ENCODE measurements around the gene PLCZ1. TPM values are rescaled to one million over a fixed set of nuclear protein-coding genes. Genes with fewer than 3 reads are reported as not detected.
"Not testable (repeated sequence)": the region's sequence is repeated elsewhere in the genome, so short reads cannot be mapped to it uniquely, and the experiment has no call there.

Gene PLCZ1, protein sequence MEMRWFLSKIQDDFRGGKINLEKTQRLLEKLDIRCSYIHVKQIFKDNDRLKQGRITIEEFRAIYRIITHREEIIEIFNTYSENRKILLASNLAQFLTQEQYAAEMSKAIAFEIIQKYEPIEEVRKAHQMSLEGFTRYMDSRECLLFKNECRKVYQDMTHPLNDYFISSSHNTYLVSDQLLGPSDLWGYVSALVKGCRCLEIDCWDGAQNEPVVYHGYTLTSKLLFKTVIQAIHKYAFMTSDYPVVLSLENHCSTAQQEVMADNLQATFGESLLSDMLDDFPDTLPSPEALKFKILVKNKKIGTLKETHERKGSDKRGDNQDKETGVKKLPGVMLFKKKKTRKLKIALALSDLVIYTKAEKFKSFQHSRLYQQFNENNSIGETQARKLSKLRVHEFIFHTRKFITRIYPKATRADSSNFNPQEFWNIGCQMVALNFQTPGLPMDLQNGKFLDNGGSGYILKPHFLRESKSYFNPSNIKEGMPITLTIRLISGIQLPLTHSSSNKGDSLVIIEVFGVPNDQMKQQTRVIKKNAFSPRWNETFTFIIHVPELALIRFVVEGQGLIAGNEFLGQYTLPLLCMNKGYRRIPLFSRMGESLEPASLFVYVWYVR
- under 1 TPM in 1 of 4 donors, not detected in 3; 0.09 TPM for polyA plus RNA-seq
- long read RNA-seq, donor 1: 0 reads
- long read RNA-seq, donor 2: 0 reads
- long read RNA-seq, donor 3: 0 reads
- long read RNA-seq, donor 4: 0 reads
- long read RNA-seq, donor 5: 0 reads
- long read RNA-seq, donor 6: 0 reads
- long read RNA-seq, donor 7: 0 reads
- long read RNA-seq, donor 8: 0 reads
- long read RNA-seq, donor 9: 0 reads
- long read RNA-seq, donor 10: 0 reads

DNA sequence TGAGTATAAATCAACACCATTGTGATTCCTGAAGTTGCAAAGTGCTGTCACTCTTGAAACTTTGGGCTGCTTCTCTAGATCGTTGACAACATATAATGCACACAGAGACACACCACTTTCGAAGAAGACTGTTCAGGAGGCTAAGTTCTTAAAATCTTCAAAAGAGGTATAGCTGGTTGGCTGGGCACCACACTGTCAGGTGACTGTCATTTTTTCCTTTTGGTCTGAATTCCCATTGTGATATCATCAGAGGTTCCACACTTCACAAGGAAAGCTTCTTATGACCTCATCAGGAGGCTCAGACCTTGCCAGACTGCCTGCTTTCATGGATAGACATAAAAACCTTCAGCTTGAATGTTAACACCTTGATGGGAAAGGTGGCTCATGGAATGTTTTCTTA, at the start of gene PLCZ1, which contains the start of gene CAPZA3:
PLCZ1 (minus strand) TSS at position 194 of the 400 bp plus-strand sequence. CDS start 641 bp downstream, outside the sequence.
CAPZA3 (plus strand) TSS at position 301 of the 400 bp plus-strand sequence. CDS start 150 bp downstream, outside the sequence.
- H3K27me3 ChIP-seq (ENCODE audit: control insufficient read depth in 3 of 3, insufficient read depth in 3 of 3, low read length in 3 of 3): no peaks in the 10 kb centered on the region
- FAIRE-seq (no peak), DNase-seq (no peak)
- H3K36me3 ChIP-seq (ENCODE audit: control insufficient read depth in 3 of 3, insufficient read depth in 2 of 3, low read depth in 1 of 3, low read length in 3 of 3): no peaks in the 10 kb centered on the region
- H3K9me3 ChIP-seq (ENCODE audit: control insufficient read depth in 2 of 2, insufficient read depth in 1 of 2, low read depth in 1 of 2, low read length in 1 of 2): peaks cover 0 to 12% of the 10 kb centered on the region in 2 donors
- H3K4me1 ChIP-seq (ENCODE audit: control insufficient read depth in 3 of 3, insufficient read depth in 2 of 3, low read depth in 1 of 3, low read length in 2 of 3): no peaks in the 10 kb centered on the region
- 58 to 83% (median 77%) methylated on average over 2 of the region's 2 CpGs for WGBS, 3 donors
- no peak within 1 kb of the TSS for H3K4me3 ChIP-seq (ENCODE audit: low read depth in 1 of 3, low read length in 3 of 3)
- no peak within 1 kb of the TSS for H3K27ac ChIP-seq (ENCODE audit: low read depth in 1 of 3, low read length in 2 of 3)

DNA sequence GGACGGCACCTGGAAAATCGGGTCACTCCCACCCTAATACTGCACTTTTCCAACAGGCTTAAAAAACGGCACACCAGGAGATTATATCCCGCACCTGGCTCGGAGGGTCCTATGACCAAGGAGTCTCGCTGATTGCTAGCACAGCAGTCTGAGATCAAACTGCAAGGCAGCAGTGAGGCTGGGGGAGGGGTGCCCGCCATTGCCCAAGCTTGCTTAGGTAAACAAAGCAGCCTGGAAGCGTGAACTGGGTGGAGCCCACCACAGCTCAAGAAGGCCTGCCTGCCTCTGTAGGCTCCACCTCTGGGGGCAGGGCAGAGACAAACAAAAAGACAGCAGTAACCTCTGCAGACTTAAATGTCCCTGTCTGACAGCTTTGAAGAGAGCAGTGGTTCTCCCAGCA, 47.7 kb upstream of the PLCZ1 start:
- H3K9me3 ChIP-seq (ENCODE audit: control insufficient read depth in 2 of 2, insufficient read depth in 1 of 2, low read depth in 1 of 2, low read length in 1 of 2): peaks cover 0 to 10% of the 10 kb centered on the region in 2 donors
- H3K4me1 ChIP-seq (ENCODE audit: control insufficient read depth in 3 of 3, insufficient read depth in 2 of 3, low read depth in 1 of 3, low read length in 2 of 3); DNase-seq; H3K27me3 ChIP-seq (ENCODE audit: control insufficient read depth in 3 of 3, insufficient read depth in 3 of 3, low read length in 3 of 3); H3K36me3 ChIP-seq (ENCODE audit: control insufficient read depth in 3 of 3, insufficient read depth in 2 of 3, low read depth in 1 of 3, low read length in 3 of 3); H3K27ac ChIP-seq (ENCODE audit: low read depth in 1 of 3, low read length in 2 of 3); FAIRE-seq; H3K4me3 ChIP-seq (ENCODE audit: low read depth in 1 of 3, low read length in 3 of 3): not testable (repeated sequence)
- WGBS, 3 donors: 87 to 96% (median 92%) methylated on average over 8 of the region's 8 CpGs

DNA sequence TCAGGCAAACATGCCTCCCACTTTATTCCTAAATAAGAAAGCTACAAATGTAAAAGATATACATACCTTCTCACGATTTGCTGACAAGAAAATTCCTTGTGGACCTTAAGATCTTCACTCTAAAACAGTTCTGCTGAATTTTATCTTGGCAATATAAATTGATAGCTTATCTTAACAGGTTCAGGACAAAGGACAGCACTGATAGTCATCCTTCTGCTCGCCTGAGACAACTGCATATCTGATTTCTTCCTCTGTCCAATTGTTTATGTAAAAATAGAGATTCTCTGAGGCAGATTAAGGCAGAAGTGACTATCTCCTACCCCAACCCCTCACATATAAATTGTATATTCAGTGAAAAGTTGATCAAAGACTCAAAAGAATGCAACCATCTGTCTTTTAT, 45.0 kb upstream of the PLCZ1 start:
- no peaks in the 10 kb centered on the region for H3K36me3 ChIP-seq (ENCODE audit: control insufficient read depth in 3 of 3, insufficient read depth in 2 of 3, low read depth in 1 of 3, low read length in 3 of 3)
- WGBS, 3 donors: 5 to 44% (median 17%) methylated on average over 2 of the region's 2 CpGs
- H3K27ac ChIP-seq (ENCODE audit: low read depth in 1 of 3, low read length in 2 of 3): no peak overlapping the region
- FAIRE-seq (no peak), DNase-seq (no peak)
- no peaks in the 10 kb centered on the region for H3K4me1 ChIP-seq (ENCODE audit: control insufficient read depth in 3 of 3, insufficient read depth in 2 of 3, low read depth in 1 of 3, low read length in 2 of 3)
- H3K4me3 ChIP-seq (ENCODE audit: low read depth in 1 of 3, low read length in 3 of 3): no peak overlapping the region
- H3K9me3 ChIP-seq (ENCODE audit: control insufficient read depth in 2 of 2, insufficient read depth in 1 of 2, low read depth in 1 of 2, low read length in 1 of 2): peaks cover 0 to 10% of the 10 kb centered on the region in 2 donors
- H3K27me3 ChIP-seq (ENCODE audit: control insufficient read depth in 3 of 3, insufficient read depth in 3 of 3, low read length in 3 of 3): no peaks in the 10 kb centered on the region

DNA sequence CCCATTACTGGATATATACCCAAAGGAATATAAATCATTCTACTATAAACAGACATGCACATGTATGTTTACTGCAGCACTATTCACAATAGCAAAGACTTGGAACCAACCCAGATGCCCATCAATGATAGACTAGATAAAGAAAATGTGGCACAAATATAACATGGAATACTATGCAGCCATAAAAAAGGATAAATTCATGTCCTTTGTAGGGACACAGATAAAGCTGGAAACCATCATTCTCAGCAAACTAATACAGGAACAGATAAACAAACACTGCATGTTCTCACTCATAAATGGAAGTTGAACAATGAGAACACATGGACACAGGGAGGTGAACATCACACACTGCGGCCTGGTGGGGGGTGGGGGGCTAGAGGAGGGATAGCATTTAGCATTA, 28.7 kb upstream of the PLCZ1 start:
- not testable (repeated sequence) for FAIRE-seq

DNA sequence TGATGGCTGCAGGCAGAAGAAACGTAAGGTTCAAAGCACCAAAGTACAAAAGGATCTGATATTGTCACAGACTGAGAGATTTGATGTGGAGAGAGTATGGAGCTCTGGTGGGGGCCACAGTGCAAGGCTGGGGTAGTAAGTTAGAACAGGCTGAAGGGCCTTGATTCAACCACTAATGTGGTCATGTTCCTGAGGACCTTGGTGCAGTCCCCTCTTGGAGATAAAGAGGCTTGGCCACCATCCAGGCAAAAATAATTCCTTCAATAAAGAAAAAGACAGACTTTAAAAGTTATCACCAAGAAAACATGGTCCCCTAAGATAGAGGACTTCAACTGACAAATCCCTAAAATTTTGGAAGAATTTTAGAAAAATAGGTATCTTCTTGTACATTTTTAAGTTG, 17.5 kb upstream of the PLCZ1 start:
- FAIRE-seq: no peak
- WGBS, 3 donors: 68 to 82% (median 79%) methylated on average over 1 of the region's 1 CpG
- H3K9me3 ChIP-seq (ENCODE audit: control insufficient read depth in 2 of 2, insufficient read depth in 1 of 2, low read depth in 1 of 2, low read length in 1 of 2): no peaks in the 10 kb centered on the region
- no peaks in the 10 kb centered on the region for H3K27me3 ChIP-seq (ENCODE audit: control insufficient read depth in 3 of 3, insufficient read depth in 3 of 3, low read length in 3 of 3)
- H3K4me1 ChIP-seq (ENCODE audit: control insufficient read depth in 3 of 3, insufficient read depth in 2 of 3, low read depth in 1 of 3, low read length in 2 of 3): no peaks in the 10 kb centered on the region
- no peak for DNase-seq
- H3K36me3 ChIP-seq (ENCODE audit: control insufficient read depth in 3 of 3, insufficient read depth in 2 of 3, low read depth in 1 of 3, low read length in 3 of 3): no peaks in the 10 kb centered on the region
- no peak overlapping the region for H3K4me3 ChIP-seq (ENCODE audit: low read depth in 1 of 3, low read length in 3 of 3)
- H3K27ac ChIP-seq (ENCODE audit: low read depth in 1 of 3, low read length in 2 of 3): no peak overlapping the region

More for the DNA sequence above, 28.7 kb upstream of the PLCZ1 start:
- not testable (repeated sequence) for H3K27me3 ChIP-seq (ENCODE audit: control insufficient read depth in 3 of 3, insufficient read depth in 3 of 3, low read length in 3 of 3); H3K9me3 ChIP-seq (ENCODE audit: control insufficient read depth in 2 of 2, insufficient read depth in 1 of 2, low read depth in 1 of 2, low read length in 1 of 2); H3K4me3 ChIP-seq (ENCODE audit: low read depth in 1 of 3, low read length in 3 of 3); H3K4me1 ChIP-seq (ENCODE audit: control insufficient read depth in 3 of 3, insufficient read depth in 2 of 3, low read depth in 1 of 3, low read length in 2 of 3); H3K36me3 ChIP-seq (ENCODE audit: control insufficient read depth in 3 of 3, insufficient read depth in 2 of 3, low read depth in 1 of 3, low read length in 3 of 3); DNase-seq; H3K27ac ChIP-seq (ENCODE audit: low read depth in 1 of 3, low read length in 2 of 3)
- 68 to 90% (median 70%) methylated on average over 1 of the region's 1 CpG for WGBS, 3 donors

DNA sequence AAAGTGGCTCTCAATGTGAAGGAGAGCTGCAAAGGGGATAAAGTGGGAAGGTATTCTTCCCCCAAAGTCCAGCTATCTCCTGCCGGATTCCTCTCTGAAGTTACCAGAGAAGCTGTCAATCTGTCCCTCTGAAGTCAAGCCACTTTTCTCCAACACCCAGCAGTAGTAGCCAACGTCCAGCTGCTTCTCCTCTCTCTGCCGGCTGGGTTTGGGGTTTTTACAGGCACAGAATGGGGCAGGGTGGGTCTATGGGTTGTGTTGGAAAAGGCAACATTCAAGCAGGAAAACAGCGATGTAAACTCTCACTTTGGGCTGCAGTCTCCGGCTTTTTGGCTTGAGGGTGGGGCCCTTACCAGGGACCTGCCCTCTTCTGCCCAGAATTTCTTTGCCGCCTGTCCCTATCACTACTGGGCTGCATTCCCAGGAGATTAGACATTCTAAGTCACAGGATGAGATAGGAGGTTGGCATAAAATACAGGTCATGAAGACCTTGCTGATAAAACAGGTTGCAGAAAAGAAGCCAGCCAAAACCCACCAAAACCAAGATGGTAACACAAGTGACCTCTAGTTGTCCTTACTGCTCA, 16.4 kb upstream of the PLCZ1 start:
- Histone ChIP-seq H3K4me1 (ENCODE audit: control insufficient read depth in 3 of 3, insufficient read depth in 2 of 3, low read depth in 1 of 3, low read length in 2 of 3) (no peaks in the 10 kb centered on the region), H3K9me3 (ENCODE audit: control insufficient read depth in 2 of 2, insufficient read depth in 1 of 2, low read depth in 1 of 2, low read length in 1 of 2) (no peaks in the 10 kb centered on the region), H3K27ac (ENCODE audit: low read depth in 1 of 3, low read length in 2 of 3) (no peak overlapping the region), H3K36me3 (ENCODE audit: control insufficient read depth in 3 of 3, insufficient read depth in 2 of 3, low read depth in 1 of 3, low read length in 3 of 3) (no peaks in the 10 kb centered on the region), H3K4me3 (ENCODE audit: low read depth in 1 of 3, low read length in 3 of 3) (no peak overlapping the region), H3K27me3 (ENCODE audit: control insufficient read depth in 3 of 3, insufficient read depth in 3 of 3, low read length in 3 of 3) (no peaks in the 10 kb centered on the region)
- 61 to 75% (median 73%) methylated on average over 6 of the region's 6 CpGs for WGBS, 3 donors
- DNase-seq (no peak), FAIRE-seq (no peak)

DNA sequence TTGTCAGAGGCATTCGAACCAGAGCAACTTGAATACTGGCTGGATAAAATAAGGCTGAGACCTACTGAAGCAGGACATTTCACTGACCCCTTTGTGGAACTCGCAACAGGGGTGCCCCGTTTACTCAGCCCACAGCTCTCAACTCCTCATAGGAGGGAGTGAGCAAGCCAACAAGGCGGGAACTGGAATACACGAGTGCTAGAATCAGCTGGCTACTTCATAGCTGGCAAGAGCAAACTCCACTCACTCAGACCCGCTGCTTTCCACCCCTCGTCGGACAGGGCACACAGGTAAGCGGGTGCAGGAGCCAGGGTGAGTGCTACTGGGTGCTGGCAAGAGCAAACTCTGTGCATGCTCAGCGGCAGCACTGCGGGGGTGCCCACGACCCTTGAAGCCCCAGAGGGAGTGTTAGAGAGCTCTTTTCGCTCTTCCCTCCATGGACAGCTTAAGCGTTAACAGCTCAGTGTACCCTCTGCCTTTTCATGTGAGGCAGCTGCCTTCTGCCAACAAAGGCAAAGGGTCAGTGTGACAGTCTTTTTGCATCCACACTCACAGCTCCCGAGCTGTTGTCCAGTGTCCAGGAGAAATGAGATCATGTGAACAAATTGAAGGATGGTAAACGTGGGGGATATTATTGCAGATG, 15.8 kb upstream of the PLCZ1 start:
- Histone ChIP-seq H3K36me3 (ENCODE audit: control insufficient read depth in 3 of 3, insufficient read depth in 2 of 3, low read depth in 1 of 3, low read length in 3 of 3) (no peaks in the 10 kb centered on the region), H3K27ac (ENCODE audit: low read depth in 1 of 3, low read length in 2 of 3) (no peak overlapping the region), H3K4me3 (ENCODE audit: low read depth in 1 of 3, low read length in 3 of 3) (no peak overlapping the region), H3K4me1 (ENCODE audit: control insufficient read depth in 3 of 3, insufficient read depth in 2 of 3, low read depth in 1 of 3, low read length in 2 of 3) (no peaks in the 10 kb centered on the region), H3K27me3 (ENCODE audit: control insufficient read depth in 3 of 3, insufficient read depth in 3 of 3, low read length in 3 of 3) (no peaks in the 10 kb centered on the region), H3K9me3 (ENCODE audit: control insufficient read depth in 2 of 2, insufficient read depth in 1 of 2, low read depth in 1 of 2, low read length in 1 of 2) (no peaks in the 10 kb centered on the region)
- 64 to 77% (median 70%) methylated on average over 16 of the region's 16 CpGs for WGBS, 3 donors
- FAIRE-seq: no peak
- DNase-seq: no peak

DNA sequence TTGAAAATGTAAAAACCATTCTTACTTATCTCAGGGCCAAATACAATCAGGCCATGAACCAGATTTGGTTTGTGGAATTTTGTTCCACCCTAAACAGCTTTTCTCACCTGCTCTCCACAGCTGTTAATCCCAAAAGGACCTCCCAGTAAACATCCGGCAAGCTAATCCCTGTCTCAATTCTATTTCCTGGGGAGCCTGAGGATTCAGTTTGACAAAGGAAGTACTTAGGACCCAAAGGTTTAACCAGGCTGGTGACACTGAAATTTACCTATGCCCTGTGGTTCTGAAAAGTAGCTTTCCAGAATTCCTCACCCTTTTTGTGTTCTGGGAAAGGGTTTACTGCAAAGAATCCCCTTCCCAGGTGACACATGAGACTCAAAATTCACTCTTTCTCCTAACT, 15.1 kb upstream of the PLCZ1 start:
- no peaks in the 10 kb centered on the region for H3K4me1 ChIP-seq (ENCODE audit: control insufficient read depth in 3 of 3, insufficient read depth in 2 of 3, low read depth in 1 of 3, low read length in 2 of 3)
- DNase-seq (no peak), FAIRE-seq (no peak)
- peak overlapping the region in 1 of 3 donors; percentile 33 for H3K27ac ChIP-seq (ENCODE audit: low read depth in 1 of 3, low read length in 2 of 3)
- 75 to 96% (median 92%) methylated on average over 1 of the region's 1 CpG for WGBS, 3 donors
- H3K9me3 ChIP-seq (ENCODE audit: control insufficient read depth in 2 of 2, insufficient read depth in 1 of 2, low read depth in 1 of 2, low read length in 1 of 2): no peaks in the 10 kb centered on the region
- H3K4me3 ChIP-seq (ENCODE audit: low read depth in 1 of 3, low read length in 3 of 3): no peak overlapping the region
- H3K27me3 ChIP-seq (ENCODE audit: control insufficient read depth in 3 of 3, insufficient read depth in 3 of 3, low read length in 3 of 3): no peaks in the 10 kb centered on the region
- H3K36me3 ChIP-seq (ENCODE audit: control insufficient read depth in 3 of 3, insufficient read depth in 2 of 3, low read depth in 1 of 3, low read length in 3 of 3): no peaks in the 10 kb centered on the region

Data from small intestine (tissue), 16 donors.